Neuronal stem cell (in vitro differentiated cells): ENCODE measurements around the gene PAK3.

ENCODE experiments used
- DNase-seq: peaks from one replicate; pipeline ENCODE4 v3.0.0-alpha.2; 2013; ENCODE audit warnings: low spot score
- H2AFZ ChIP-seq: one replicate; pipeline ENCODE4 v1.6.1; 2013; ENCODE audit warnings: mild to moderate bottlenecking, low read length, inconsistent platforms
- H2AK5ac ChIP-seq: 2 replicates; pipeline ENCODE4 v1.6.1; 2013; ENCODE audit warnings: low read depth, mild to moderate bottlenecking, inconsistent platforms, low read length, moderate library complexity, mixed read lengths
- H2BK120ac ChIP-seq: 2 replicates; pipeline ENCODE4 v1.6.1; 2013; ENCODE audit warnings: low read depth, mild to moderate bottlenecking, inconsistent platforms, low read length, moderate library complexity, mixed read lengths
- H2BK12ac ChIP-seq: one replicate; pipeline ENCODE4 v1.6.1; 2013; ENCODE audit warnings: low read length, inconsistent platforms
- H2BK15ac ChIP-seq: 2 replicates; pipeline ENCODE4 v1.6.1; 2013; ENCODE audit warnings: mild to moderate bottlenecking, low read length, inconsistent platforms, mixed read lengths
- H2BK5ac ChIP-seq: one replicate; pipeline ENCODE4 v1.6.1; 2013; ENCODE audit warnings: inconsistent platforms, mild to moderate bottlenecking, low read length, moderate library complexity
- H3K14ac ChIP-seq: one replicate; pipeline ENCODE4 v1.6.1; 2013; ENCODE audit warnings: low read length, inconsistent platforms
- H3K18ac ChIP-seq: 2 replicates; pipeline ENCODE4 v1.6.1; 2013; ENCODE audit warnings: low read length, inconsistent platforms
- H3K23ac ChIP-seq: 2 replicates; pipeline ENCODE4 v1.6.1; 2013; ENCODE audit warnings: low read depth, mild to moderate bottlenecking, mixed read lengths, low read length, inconsistent platforms; ENCODE audit not compliant: poor library complexity
- H3K27ac ChIP-seq: replicated peaks from 3 replicates; pipeline ENCODE4 v1.5.1; 2013; ENCODE audit warnings: low read length, inconsistent platforms
- H3K27me3 ChIP-seq, 3 experiments: 2 replicates each; pipeline ENCODE4 v1.6.1; 2013; ENCODE audit warnings: low read length in 3 of 3, mild to moderate bottlenecking in 2 of 3, inconsistent platforms in 1 of 3, low read depth in 1 of 3, mixed read lengths in 1 of 3, moderate library complexity in 1 of 3; ENCODE audit not compliant: control insufficient read depth in 3 of 3, insufficient read depth in 3 of 3
- H3K36me3 ChIP-seq, 2 donors: replicated peaks in 1 of 2; 2 replicates each; pipeline ENCODE4 v1.6.1; 2013; ENCODE audit warnings: low read length in 2 of 2; ENCODE audit not compliant: control insufficient read depth in 2 of 2, insufficient read depth in 2 of 2
- H3K4ac ChIP-seq: 2 replicates; pipeline ENCODE4 v1.6.1; 2013; ENCODE audit warnings: inconsistent platforms, mild to moderate bottlenecking, low read length, moderate library complexity
- H3K4me1 ChIP-seq, 2 donors: 1 replicate in 1 of 2; 2 replicates in 1 of 2; pipeline ENCODE4 v1.6.1; 2013; ENCODE audit warnings: low read length in 2 of 2, low read depth in 1 of 2; ENCODE audit not compliant: control insufficient read depth in 2 of 2, insufficient read depth in 1 of 2
- H3K4me2 ChIP-seq: one replicate; pipeline ENCODE4 v1.6.1; 2013; ENCODE audit warnings: mild to moderate bottlenecking, low read length, inconsistent platforms; ENCODE audit not compliant: insufficient read depth, poor library complexity, severe bottlenecking
- H3K4me3 ChIP-seq, 2 donors: 2 replicates each; pipeline ENCODE4 v1.5.1; 2013; ENCODE audit warnings: low read length in 2 of 2, mild to moderate bottlenecking in 2 of 2, inconsistent platforms in 1 of 2, moderate library complexity in 1 of 2
- H3K79me1 ChIP-seq: one replicate; pipeline ENCODE4 v1.6.1; 2013; ENCODE audit warnings: low read depth, mild to moderate bottlenecking, inconsistent platforms, low read length, moderate library complexity
- H3K9ac ChIP-seq: one replicate; pipeline ENCODE4 v1.6.1; 2013; ENCODE audit warnings: mild to moderate bottlenecking, low read depth, low read length, inconsistent platforms; ENCODE audit not compliant: poor library complexity
- H3K9me3 ChIP-seq, 2 donors: replicated peaks in 1 of 2; 2 replicates each; pipeline versions ENCODE3 to v1.6.1; 2013; ENCODE audit warnings: low read length in 2 of 2, mild to moderate bottlenecking in 2 of 2, inconsistent platforms in 1 of 2, low read depth in 1 of 2, mixed read lengths in 1 of 2, moderate library complexity in 1 of 2; ENCODE audit not compliant: control insufficient read depth in 2 of 2, insufficient read depth in 1 of 2
- H4K8ac ChIP-seq: one replicate; pipeline ENCODE4 v1.6.1; 2013; ENCODE audit warnings: low read depth, mild to moderate bottlenecking, inconsistent platforms, low read length, moderate library complexity
- H4K91ac ChIP-seq: one replicate; pipeline ENCODE4 v1.6.1; 2013; ENCODE audit warnings: low read length, low read depth, mild to moderate bottlenecking, inconsistent platforms; ENCODE audit not compliant: poor library complexity
- WGBS, 2 donors: extraction: QIAGEN DNeasy Blood & Tissue Kit; methylation state at CpG; one replicate each; pipeline ENCODE4 v1.1.7; 2013; ENCODE audit warnings: missing lambda C conversion rate in 2 of 2, mixed read lengths in 1 of 2; ENCODE audit not compliant: insufficient read length in 2 of 2, insufficient replicate concordance in 1 of 2; ENCODE audit errors: extremely low coverage in 2 of 2; 5-methylcytosine and 5-hydroxymethylcytosine counted together

PAK3 gene

DNA sequence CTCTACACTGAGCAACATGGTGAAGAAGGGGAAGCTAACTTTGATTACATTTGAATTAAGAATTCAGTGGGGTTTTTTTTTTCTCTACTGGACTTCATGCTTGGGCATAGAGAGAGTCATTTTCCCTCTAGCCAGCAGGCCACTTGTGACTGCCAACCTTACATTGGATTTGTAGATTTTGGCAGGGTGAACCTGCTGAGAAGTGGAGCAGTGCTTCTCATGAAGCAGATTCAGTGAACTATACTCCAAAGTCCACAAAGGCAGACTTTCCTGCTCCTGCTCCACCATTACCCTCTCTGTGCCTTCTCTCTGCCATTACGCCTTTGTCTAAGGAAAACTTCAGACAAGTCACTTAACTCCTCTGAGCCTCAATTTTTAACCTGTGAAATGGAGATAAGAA, 69.9 kb downstream of the PAK3 start:
- no peak overlapping the region for H3K14ac ChIP-seq
- no peak overlapping the region for H2BK120ac ChIP-seq
- no peak overlapping the region for H4K91ac ChIP-seq

DNA sequence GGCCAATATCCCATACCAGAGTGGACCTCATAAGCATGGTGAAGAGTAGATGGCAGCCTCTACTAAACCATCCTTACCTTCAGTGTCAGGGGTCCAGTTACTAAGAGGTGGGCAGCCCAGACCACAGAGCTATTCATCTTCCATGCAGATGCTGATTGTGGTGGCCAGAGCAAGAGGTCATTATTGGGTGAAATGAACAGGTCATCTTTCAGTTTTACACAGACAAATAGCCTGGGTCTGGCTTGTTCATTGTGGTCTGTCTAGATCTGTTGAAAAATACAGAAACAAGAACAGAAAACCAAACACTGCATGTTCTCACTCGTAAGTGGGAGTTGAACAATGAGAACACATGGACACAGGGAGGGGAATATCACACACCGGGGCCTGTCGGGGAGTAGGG, 71.3 kb downstream of the PAK3 start:
- Histone ChIP-seq H2AK5ac (no peak overlapping the region), H3K79me1 (no peaks in the 10 kb centered on the region), H2BK12ac (no peak overlapping the region), H4K91ac (no peak overlapping the region), H3K4me1 (no peaks in the 10 kb centered on the region), H2BK15ac (no peak overlapping the region), H3K27ac (no peak overlapping the region), H2BK5ac (no peak overlapping the region), H3K4me2 (no peak overlapping the region), H3K4ac (no peak overlapping the region), H3K14ac (no peak overlapping the region), H3K36me3 (no peaks in the 10 kb centered on the region), H3K9me3 (no peaks in the 10 kb centered on the region), H4K8ac (no peak overlapping the region), H2BK120ac (no peak overlapping the region), H3K27me3 (no peaks in the 10 kb centered on the region), H3K9ac (no peak overlapping the region), H3K18ac (no peak overlapping the region), H3K23ac (no peak overlapping the region), H2AFZ (no peak overlapping the region), H3K4me3 (no peak overlapping the region)
- WGBS, 2 donors, result no CpG with 5 or more reads among the region's 3 CpGs
- no peak for DNase-seq

More for the DNA sequence above, 69.9 kb downstream of the PAK3 start:
- Histone ChIP-seq H2BK12ac (no peak overlapping the region), H4K8ac (no peak overlapping the region), H3K36me3 (no peaks in the 10 kb centered on the region), H3K79me1 (no peaks in the 10 kb centered on the region), H3K27ac (no peak overlapping the region), H3K18ac (no peak overlapping the region), H3K27me3 (no peaks in the 10 kb centered on the region), H2AK5ac (no peak overlapping the region), H3K9me3 (no peaks in the 10 kb centered on the region), H3K4ac (no peak overlapping the region), H3K4me2 (no peak overlapping the region), H2AFZ (no peak overlapping the region), H2BK5ac (no peak overlapping the region), H3K9ac (no peak overlapping the region), H3K4me1 (no peaks in the 10 kb centered on the region), H3K4me3 (no peak overlapping the region), H2BK15ac (no peak overlapping the region), H3K23ac (no peak overlapping the region)
- DNase-seq, result no peak
- WGBS, 2 donors, result no CpG with 5 or more reads among the region's 1 CpG

DNA sequence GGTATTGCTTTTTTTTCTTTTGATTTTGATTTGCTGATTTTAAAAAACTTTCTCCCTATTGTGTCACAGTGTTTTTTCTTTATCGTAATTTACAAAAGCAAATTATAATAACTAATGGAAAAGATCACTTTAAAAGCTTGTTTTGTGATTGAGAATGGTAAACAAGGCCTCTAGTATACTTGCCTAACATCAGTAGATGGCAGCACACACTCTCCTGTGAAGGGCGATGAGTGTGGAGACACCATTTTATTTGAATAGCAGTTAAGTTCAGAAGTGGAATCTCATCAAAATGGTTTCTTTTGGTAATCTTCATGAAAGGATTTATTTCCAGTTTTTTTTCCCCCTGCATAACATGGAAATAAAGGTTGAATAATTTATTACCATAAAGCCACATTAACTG, 72.3 kb downstream of the PAK3 start:
- Histone ChIP-seq H3K4me3 (no peak overlapping the region), H4K91ac (no peak overlapping the region), H3K36me3 (no peaks in the 10 kb centered on the region), H3K4ac (no peak overlapping the region), H2BK120ac (no peak overlapping the region), H3K79me1 (no peaks in the 10 kb centered on the region), H2BK15ac (no peak overlapping the region), H3K4me1 (no peaks in the 10 kb centered on the region), H3K4me2 (no peak overlapping the region), H3K18ac (no peak overlapping the region), H3K27ac (no peak overlapping the region), H2BK12ac (no peak overlapping the region), H3K9me3 (no peaks in the 10 kb centered on the region), H3K14ac (no peak overlapping the region), H3K23ac (no peak overlapping the region), H2AFZ (no peak overlapping the region), H2AK5ac (no peak overlapping the region), H2BK5ac (no peak overlapping the region), H3K27me3 (no peaks in the 10 kb centered on the region), H4K8ac (no peak overlapping the region), H3K9ac (no peak overlapping the region)
- no peak for DNase-seq
- WGBS, 2 donors, result no CpG with 5 or more reads among the region's 2 CpGs

DNA sequence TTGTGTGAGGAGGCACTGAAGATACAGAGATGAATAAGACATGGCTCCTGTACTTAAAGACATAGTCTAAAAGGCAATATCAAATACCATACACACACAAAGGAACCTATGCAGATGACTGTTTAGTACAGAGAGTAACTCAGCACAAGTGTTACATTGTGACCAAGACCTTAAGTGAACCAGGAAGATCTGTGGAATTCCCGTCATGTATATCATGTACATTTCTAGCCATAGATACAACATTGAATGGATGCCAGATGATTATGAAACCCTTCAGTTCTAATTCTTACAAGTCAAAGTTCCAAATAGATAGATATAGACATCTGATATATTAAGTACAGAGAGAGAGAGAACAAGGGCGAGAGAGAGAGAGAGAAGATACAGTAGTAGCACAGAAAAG, 73.2 kb downstream of the PAK3 start:
- Histone ChIP-seq H3K9me3 (no peaks in the 10 kb centered on the region), H2AFZ (no peak overlapping the region), H4K8ac (no peak overlapping the region), H3K23ac (no peak overlapping the region), H4K91ac (no peak overlapping the region), H3K79me1 (no peaks in the 10 kb centered on the region), H2BK15ac (no peak overlapping the region), H3K4me2 (no peak overlapping the region), H3K27ac (no peak overlapping the region), H3K14ac (no peak overlapping the region), H3K36me3 (no peaks in the 10 kb centered on the region), H2BK12ac (no peak overlapping the region), H3K18ac (no peak overlapping the region), H3K4me1 (no peaks in the 10 kb centered on the region), H3K4ac (no peak overlapping the region), H3K4me3 (no peak overlapping the region), H2BK120ac (no peak overlapping the region), H3K9ac (no peak overlapping the region), H3K27me3 (no peaks in the 10 kb centered on the region), H2BK5ac (no peak overlapping the region), H2AK5ac (no peak overlapping the region)
- WGBS, 2 donors, result no CpG with 5 or more reads among the region's 2 CpGs
- DNase-seq, result no peak
